Measurements from ENCODE around the gene NEU1. TPM values are rescaled to one million over a fixed set of nuclear protein-coding genes. Genes with fewer than 3 reads are reported as not detected.

NEU1 gene
- polyA plus RNA-seq, 1 of the 3 experiments (the other 2 are of a cell fraction): 43.0 TPM

GRCh38 chr6:31844507-31844906 lies 18.1 kb downstream of the NEU1 start:
- no peaks in the 10 kb centered on the region for H3K9me3 ChIP-seq
- no peak overlapping the region for H3K9ac ChIP-seq
- H3K79me2 ChIP-seq (ENCODE audit: insufficient read depth): no peaks in the 10 kb centered on the region
- DNase-seq: no peak
- TF ChIP-seq SMC3 (IDR thresholded peaks at IDR 0.05; ENCODE audit: low read depth, low read length) (no peak), EZH2phosphoT487 (IDR thresholded peaks at IDR 0.05; ENCODE audit: borderline replicate concordance, low read depth) (no peak), ZBTB33 (IDR thresholded peaks at IDR 0.05; ENCODE audit: borderline replicate concordance, low read depth) (no peak), GABPA (IDR thresholded peaks at IDR 0.05; ENCODE audit: low read depth) (no peak), EP300 (IDR thresholded peaks at IDR 0.05; ENCODE audit: borderline replicate concordance in 1 of 2, low read depth in 1 of 2, low read length in 1 of 2) (no peak), JUND (IDR thresholded peaks at IDR 0.05) (no peak), CTCF (IDR thresholded peaks at IDR 0.05) (no peak), TCF12 (IDR thresholded peaks at IDR 0.05) (no peak), FOSL2 (IDR thresholded peaks at IDR 0.05; ENCODE audit: borderline replicate concordance, low read depth) (no peak), YY1 (IDR thresholded peaks at IDR 0.05; ENCODE audit: low read depth) (no peak), RAD21 (IDR thresholded peaks at IDR 0.05; ENCODE audit: low read length) (no peak), NRF1 (IDR thresholded peaks at IDR 0.05; ENCODE audit: low read depth, low read length) (no peak), ELF1 (IDR thresholded peaks at IDR 0.05) (no peak), FOXM1 (IDR thresholded peaks at IDR 0.05; ENCODE audit: low read depth) (no peak), FOXJ3 (CRISPR knock-in tag; IDR thresholded peaks at IDR 0.05) (no peak), RXRA (IDR thresholded peaks at IDR 0.05; ENCODE audit: borderline replicate concordance, low read depth) (no peak), IRF3 (IDR thresholded peaks at IDR 0.05; ENCODE audit: low read depth, low read length) (no peak), GATA2 (CRISPR knock-in tag; IDR thresholded peaks at IDR 0.05) (no peak)
- 97% methylated on average over 3 of the region's 3 CpGs for WGBS (ENCODE audit: low lambda C conversion rate)
- no peak overlapping the region for H3K4me3 ChIP-seq (ENCODE audit: low read depth in 2 of 2, low read length in 1 of 2)
- H2AFZ ChIP-seq (ENCODE audit: low read depth): no peak overlapping the region
- CTCF ChIA-PET: interaction anchor here (1.3 kb wide), 1 partner anchor 19 kb away, joined by 3 read pairs; no protein-coding TSS in a partner anchor
- no peaks in the 10 kb centered on the region for H3K9me2 ChIP-seq
- H3K27ac ChIP-seq (ENCODE audit: low read depth in 2 of 2, low read length in 1 of 2): no peak overlapping the region
- POLR2A ChIA-PET: interaction anchor here (0.6 kb wide), 1 partner anchor 105 kb away, joined by 3 read pairs; the partner anchor contains the start of gene MSH5
- peaks cover 4 to 16% of the 10 kb centered on the region in 2 experiments for H3K36me3 ChIP-seq (replicated peaks in 1 of 2; ENCODE audit: control insufficient read depth in 1 of 2, insufficient read depth in 2 of 2, low read length in 1 of 2)
- no peak overlapping the region for H3K4me2 ChIP-seq
- H3F3A ChIP-seq (replicated peaks; ENCODE audit: insufficient read depth): peaks cover 39% of the 10 kb centered on the region
- H3K27me3 ChIP-seq (ENCODE audit: insufficient read depth): no peaks in the 10 kb centered on the region
- peaks cover 15% of the 10 kb centered on the region for H4K20me1 ChIP-seq (ENCODE audit: insufficient read depth)
- no peaks in the 10 kb centered on the region for H3K4me1 ChIP-seq (ENCODE audit: control insufficient read depth in 1 of 2, insufficient read depth in 2 of 2, low read depth in 1 of 2, low read length in 1 of 2)
